ENCODE results near the gene SCART1. TPM values are rescaled to one million over a fixed set of nuclear protein-coding genes. Genes with fewer than 3 reads are reported as not detected.
"Not testable (repeated sequence)": the region's sequence is repeated elsewhere in the genome, so short reads cannot be mapped to it uniquely, and the experiment has no call there.

The SCART1 gene
- total and polyA plus RNA-seq, 2 of the 4 experiments (the other 2 are of a cell fraction), result 0.54 to 2.1 TPM

- H3K9ac ChIP-seq (ENCODE audit: low read depth, low read length); H3K9me3 ChIP-seq (ENCODE audit: control insufficient read depth, insufficient read depth, low read length); CTCF ChIA-PET; H2BK120ac ChIP-seq (ENCODE audit: low read depth, low read length); H3K4ac ChIP-seq (ENCODE audit: low read depth, low read length); H2BK20ac ChIP-seq (ENCODE audit: low read depth, low read length); H3K27me3 ChIP-seq (ENCODE audit: control insufficient read depth, insufficient read depth, low read length); H3K56ac ChIP-seq (ENCODE audit: extremely low read depth, insufficient read depth, low read length); H3K9me1 ChIP-seq (ENCODE audit: insufficient read depth, low read length); intact Hi-C loops (cut with micrococcal nuclease); H3K27ac ChIP-seq (ENCODE audit: insufficient read depth, low read length); H3K79me1 ChIP-seq (ENCODE audit: low read depth in 1 of 2, low read length in 2 of 2); H3K18ac ChIP-seq (ENCODE audit: low read depth, low read length); ATAC-seq (ENCODE audit: low read depth); DNase-seq; in situ Hi-C loops (cut with MboI; ENCODE audit: low sequenced_read_pairs); H3K4me3 ChIP-seq (ENCODE audit: insufficient read depth, low read depth, low read length); BruUV-seq (replicated peaks); H2BK5ac ChIP-seq (ENCODE audit: low read depth, low read length, poor library complexity, severe bottlenecking); H3K36me3 ChIP-seq (ENCODE audit: control insufficient read depth, insufficient read depth, low read length); H4K8ac ChIP-seq (ENCODE audit: low read depth in 2 of 2, low read length in 2 of 2); H3K14ac ChIP-seq (replicated peaks; ENCODE audit: low read depth, low read length); H2AK5ac ChIP-seq (ENCODE audit: low read depth, low read length); H4K91ac ChIP-seq (ENCODE audit: insufficient read depth, low read depth, low read length); H3K4me2 ChIP-seq (ENCODE audit: low read depth, low read length); POLR2A ChIA-PET (ENCODE audit: unreplicated experiment); H2BK15ac ChIP-seq (ENCODE audit: low read depth, low read length); H4K20me1 ChIP-seq (ENCODE audit: insufficient read depth, low read length); H4K5ac ChIP-seq (ENCODE audit: low read depth, low read length); H2AK9ac ChIP-seq (replicated peaks; ENCODE audit: low read depth, low read length, poor library complexity); dilution Hi-C loops (cut with HindIII; ENCODE audit: low sequenced_read_pairs, unreplicated experiment); H3K4me1 ChIP-seq (ENCODE audit: control insufficient read depth, insufficient read depth, low read length); H3K23ac ChIP-seq (ENCODE audit: low read depth, low read length); H2AFZ ChIP-seq (replicated peaks; ENCODE audit: low read length, poor library complexity): not testable (repeated sequence)
- 94% methylated on average over 3 of the region's 21 CpGs; no CpG with 5 or more reads in 1 of the 2 experiments for WGBS, 2 experiments (ENCODE audit: extremely low coverage in 2 of 2, insufficient read length in 1 of 2)
These were observed 12.4 kb upstream of the SCART1 start for GRCh38 chr10:133441356-133441755.
